NCI-H226 (cell line): ENCODE results near the gene MTRFR.
"Not testable (repeated sequence)": the region's sequence is repeated elsewhere in the genome, so short reads cannot be mapped to it uniquely, and the experiment has no call there.

Experiments used
- DNase-seq: peaks from one replicate; pipeline ENCODE4 v3.0.0-alpha.2; 2015

Gene MTRFR

DNA sequence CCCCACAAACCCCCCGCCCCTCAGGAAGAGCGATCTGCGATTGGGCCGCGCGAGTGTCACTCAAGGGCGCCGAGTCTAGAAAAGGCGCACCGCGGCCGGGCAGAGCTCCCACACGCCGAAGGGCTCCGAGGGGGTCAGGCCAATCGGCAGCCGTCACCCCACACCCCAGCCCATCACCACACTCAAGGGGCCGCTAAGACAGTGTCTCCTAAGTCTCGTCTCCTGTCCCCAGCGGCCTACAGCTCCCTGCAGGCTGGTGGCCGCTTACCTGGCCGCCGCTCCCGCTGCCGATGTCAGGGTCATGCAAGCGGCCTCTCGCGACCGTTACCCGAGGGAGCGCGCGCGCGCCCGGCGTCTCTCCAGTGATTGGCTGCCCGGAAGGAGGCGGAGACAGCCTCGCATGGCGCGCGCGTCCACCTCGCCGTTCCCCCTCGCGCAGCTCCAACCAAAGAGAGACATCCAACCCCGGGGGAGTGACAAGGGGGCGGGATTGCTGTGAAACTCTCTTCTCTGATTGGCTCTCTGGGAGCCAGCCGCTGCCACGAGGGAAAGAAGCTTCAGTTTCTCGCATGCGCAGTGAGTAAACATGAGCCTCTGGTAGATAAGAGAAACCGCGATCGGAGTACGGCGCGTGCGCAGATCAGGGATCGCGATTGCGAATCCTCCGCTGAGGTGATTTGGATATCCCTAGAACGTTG, at the start of gene MTRFR, which contains the start of gene MPHOSPH9:
Gene MTRFR, plus strand, starts transcription at position 630 of the 698 bp plus-strand sequence. CDS start 20,239 bp downstream, outside the sequence.
Gene MPHOSPH9, minus strand, starts transcription at position 335 of the 698 bp plus-strand sequence. CDS start 2,777 bp downstream, outside the sequence.
- peak; percentile 98 for DNase-seq

GRCh38 chr12:123187637-123188036, 45.6 kb upstream of the MTRFR start:
- no peak for DNase-seq

DNA sequence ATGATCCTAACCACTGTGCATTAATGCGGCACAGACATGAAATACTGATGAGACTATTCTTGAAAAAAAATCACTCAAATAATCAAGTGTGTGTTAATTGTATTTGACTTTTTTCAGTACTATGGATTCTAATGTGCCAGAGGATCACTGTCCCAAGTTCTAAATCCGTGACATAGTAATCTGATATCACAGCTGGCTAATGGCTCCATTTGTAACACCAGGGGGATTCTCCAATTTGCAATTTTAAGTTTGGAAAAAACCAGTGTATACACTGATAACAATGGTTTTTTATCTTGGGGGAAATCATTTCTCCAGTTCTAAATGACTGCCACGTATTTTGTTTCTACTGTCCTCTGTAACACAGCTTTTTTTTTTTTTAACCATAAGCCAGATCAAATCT, 33.3 kb upstream of the MTRFR start:
- no peak for DNase-seq

GRCh38 chr12:123200414-123200813, 32.8 kb upstream of the MTRFR start:
- DNase-seq, result no peak

DNA sequence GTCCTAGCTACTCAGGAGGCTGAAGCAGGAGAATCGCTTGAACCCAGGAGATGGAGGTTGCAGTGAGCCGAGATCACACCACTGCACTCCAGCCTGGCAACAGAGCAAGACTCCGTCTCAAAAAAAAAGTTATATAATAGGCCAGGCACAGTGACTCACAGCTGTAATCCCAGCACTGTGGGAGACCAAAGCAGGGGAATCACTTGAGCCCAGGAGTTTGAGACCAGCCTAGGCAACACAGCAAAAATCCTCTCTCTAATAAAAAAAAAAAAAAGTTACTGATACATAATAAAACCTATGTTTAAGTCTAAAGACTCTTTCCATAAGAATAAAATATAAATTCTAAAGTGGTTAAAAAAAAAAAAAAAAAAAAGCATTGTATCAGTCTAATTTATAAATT, 26.4 kb upstream of the MTRFR start:
- not testable (repeated sequence) for DNase-seq

DNA sequence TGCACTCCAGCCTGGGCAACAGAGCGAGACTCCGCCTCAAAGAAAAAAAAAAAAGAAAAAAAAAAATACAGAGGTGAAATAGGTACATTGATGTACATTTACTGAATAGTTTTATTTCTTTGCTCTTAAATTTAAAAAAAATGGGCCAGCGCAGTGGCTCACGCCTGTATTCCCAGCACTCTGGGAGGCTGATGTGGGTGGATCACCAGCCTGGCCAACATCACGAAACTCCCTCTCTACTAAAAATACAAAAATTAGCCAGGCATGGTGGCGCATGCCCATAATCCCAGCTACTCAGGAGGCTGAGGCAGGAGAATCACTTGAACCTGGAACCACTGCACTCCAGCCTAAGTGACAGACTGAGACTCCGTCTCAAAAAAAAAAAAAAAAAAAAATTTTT, 25.4 kb upstream of the MTRFR start:
- DNase-seq, result not testable (repeated sequence)

DNA sequence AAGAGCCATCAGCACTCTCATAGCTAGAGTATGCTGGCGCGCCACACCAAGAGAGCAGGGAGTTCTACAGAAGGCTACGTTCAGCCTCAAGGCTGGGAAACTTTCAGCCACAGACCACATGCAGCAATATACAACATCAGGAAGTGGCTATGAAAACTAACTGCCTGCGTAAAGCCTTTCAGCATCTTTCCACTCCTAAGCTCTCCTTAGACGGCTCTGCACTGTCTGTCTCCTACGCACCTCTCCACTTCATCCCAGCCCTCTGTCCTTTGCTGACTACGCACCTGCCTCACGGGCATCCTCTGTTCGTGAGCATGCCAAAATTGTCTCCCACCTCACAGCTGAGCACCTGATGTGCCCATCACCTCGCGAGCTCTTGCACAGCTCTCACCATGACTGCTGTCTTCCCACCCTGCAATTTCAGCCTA, 10.0 kb upstream of the MTRFR start:
- DNase-seq, result no peak

GRCh38 chr12:123225443-123225842, 7.8 kb upstream of the MTRFR start:
- no peak for DNase-seq

DNA sequence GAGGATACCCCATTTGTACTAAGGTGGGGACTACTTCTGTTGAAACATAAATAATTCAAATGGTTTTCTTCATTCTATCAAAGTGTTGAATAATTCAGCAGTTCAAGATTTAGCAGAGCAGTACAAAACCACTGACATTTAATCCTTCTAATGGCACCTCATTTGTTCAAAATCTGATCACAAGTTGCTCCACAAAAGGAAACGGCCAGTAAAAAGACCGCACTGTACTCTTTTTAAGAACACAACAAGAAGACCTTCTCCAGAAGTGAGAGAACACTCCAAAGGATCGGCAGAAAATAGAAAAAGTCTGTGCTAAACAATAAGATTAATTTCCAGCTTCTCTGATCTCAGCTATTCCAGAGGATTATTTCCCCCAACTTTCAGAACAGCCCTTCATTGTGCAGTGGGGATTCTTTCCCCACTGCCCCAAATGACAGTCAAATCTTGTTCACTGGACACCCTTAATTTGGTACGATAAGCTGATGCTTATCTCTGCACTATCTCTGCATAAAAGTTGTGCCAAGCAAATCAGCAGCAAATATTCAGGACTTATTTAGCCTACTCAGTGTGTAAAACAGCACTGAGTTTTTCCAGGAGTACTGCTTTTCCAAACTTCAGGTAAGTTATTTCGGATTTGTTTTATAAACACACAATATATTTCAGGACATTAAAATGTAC, 5.5 kb upstream of the MTRFR start:
- DNase-seq, result no peak

DNA sequence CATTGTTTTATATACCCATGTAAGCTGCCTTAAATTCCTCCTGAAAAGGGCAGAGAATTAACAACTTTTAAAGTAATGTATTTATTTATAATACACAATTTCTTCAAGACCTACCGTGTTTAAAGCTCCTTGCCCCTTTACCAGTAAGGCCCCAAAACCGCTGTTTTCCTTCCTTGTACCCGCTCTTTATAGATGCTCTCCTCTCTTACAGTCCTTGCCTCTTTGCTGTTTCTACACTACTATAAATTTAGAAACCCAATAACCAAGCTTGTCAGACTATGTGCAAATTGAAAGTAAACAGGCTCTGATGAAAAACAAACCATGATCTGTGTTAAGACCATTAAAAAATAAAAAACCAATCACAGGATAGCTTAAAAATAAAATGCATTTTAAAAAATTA, 4.2 kb upstream of the MTRFR start:
- DNase-seq, result no peak

DNA sequence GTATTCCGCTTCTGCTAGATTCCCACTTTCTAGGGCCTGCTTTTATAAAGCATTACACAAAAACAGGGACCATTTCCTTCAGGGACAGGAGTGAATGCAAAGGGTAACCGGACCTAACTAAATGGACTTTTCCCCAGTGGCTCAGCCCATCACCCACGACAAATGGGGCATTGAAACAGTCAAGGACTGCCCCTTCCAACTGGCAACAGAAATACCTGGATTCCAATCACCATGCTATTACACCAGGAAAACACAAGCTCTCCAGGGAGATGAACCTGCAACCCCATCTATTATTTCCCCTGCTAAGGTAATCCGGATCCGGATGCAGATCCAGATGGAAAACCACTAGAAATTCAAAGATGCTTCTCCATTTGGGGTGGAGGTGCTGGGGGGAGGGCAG, 1.3 kb upstream of the MTRFR start:
- no peak for DNase-seq

GRCh38 chr12:123232472-123232806, 797 bp upstream of the MTRFR start:
- DNase-seq, result peak; percentile 3

DNA sequence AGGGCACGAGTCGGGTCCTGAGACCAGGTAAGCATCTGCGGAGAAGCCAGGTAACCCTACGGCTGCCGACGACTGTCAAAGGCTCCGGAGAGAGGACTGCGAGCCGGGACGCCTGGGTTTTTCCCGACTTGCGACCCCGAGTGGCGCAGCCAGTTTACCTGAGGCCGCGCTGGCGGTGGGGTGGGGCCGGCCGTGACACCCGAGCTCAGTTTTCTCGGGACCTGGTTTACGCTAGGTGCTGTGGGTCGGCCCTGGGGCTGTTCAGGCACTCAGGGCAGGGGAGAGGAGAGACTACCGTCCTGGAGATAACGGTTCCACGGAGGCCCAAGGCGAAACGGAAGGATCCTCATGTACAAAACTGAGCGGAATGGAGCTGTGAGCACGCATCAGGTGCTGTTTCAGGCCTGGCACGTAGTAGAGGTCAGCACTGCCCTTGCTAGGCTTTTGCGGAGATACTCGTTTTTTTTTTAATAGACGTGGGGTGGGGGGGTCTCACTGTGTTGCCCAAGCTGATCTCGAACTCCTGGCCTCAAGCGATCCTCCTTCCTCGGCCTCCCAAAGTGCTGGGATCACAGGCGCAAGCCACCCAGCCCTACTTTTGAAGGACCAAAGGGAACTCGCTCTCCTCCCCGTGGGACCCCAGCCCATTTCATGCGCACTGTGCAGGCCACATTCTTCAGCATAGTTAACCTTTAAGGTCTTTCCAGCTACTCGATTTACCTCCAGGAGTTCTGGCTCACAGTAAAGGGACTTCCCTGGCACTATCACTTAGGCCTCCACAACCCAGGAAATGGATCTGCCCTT, 471 bp downstream of the MTRFR start:
- DNase-seq, result peak; percentile 4

DNA sequence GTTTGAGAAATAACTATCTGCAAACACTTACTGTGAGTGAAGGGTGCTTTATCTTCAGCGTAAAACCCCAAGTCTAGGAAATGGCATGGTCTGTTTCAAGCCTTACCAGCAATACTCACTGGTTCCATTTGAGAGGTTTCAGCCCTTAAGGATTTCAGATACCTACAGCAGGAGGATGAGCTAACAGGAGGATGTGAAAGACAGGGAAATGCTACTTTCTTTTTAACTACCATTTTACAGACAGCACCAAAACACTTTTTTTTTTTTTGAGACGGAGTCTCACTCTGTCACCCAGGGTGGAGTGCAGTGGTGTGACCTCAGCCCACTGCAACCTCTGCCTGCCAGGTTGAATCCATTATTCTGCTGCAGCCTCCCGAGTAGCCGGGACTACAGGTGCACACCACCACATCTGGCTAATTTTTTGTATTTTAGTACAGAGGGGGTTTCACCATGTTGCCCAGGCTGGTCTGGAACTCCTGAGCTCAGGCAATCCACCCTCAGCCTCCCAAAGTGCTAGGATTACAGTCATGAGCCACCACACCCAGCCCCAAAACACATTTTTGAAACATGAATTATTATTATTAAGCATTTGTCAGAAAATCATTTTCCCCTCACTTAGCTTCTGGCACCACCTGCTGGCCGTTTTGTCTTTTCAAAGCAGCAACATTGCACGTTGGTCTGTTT, 4.6 kb downstream of the MTRFR start:
- peak; percentile 9 for DNase-seq

DNA sequence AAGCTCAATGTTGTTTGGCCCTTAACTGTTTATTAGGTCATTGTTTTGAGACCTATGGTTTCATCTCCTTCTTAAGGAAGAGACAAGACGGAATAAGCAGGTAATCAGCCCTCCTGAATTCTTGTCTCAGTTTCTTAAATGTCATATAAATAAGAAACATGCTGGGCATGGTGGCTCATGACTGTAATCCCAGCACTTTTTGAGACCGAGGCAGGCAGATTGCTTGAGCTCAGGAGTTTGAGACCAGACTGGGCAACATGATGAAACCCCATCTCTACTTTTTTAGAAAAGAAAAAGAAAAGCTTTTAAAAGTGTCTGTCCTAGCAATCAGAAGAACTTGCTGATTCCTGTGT, 5.1 kb downstream of the MTRFR start:
- no peak for DNase-seq

DNA sequence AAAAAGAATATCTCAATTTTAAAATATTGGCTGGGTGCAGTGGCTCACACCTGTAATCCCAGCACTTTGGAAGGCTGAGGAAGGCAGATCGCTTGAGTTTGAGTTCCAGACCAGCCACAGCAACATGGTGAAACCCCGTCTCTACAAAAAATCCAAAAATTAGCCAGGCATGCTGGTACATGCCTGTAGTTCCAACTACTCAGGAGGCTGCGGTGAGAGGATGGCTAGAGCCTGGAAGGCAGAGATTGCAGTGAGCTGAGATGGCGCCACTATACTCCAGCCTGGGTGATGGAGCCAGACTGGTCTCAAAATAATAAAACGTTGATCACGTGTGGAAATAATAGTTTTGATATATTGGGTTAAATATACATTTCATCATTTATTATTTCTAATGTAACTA, 5.7 kb downstream of the MTRFR start:
- DNase-seq, result no peak

- DNase-seq, result no peak
These were observed 9.1 kb downstream of the MTRFR start for GRCh38 chr12:123242116-123242904.

- no peak for DNase-seq
These were observed 10.5 kb downstream of the MTRFR start for GRCh38 chr12:123243671-123244262.

DNA sequence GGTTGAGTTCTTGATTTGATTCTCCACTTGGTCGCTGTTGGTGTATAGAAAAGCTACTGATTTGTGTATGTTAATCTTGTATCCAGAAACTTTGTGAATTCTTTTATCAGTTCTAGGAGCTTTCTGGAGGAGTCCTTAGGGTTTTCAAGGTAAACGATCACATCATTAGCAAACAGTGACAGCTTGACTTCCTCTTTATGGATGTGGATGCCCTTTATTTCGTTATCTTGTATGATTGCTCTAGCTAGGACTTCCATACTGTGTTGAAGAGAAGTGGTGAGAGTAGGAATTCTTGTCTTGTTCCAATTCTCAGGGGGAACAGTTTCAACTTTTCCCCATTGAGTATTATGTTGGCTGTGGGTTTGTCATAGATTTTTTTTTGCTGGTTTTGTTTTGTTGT, 12.4 kb downstream of the MTRFR start:
- DNase-seq, result no peak

- DNase-seq, result not testable (repeated sequence)
These were observed 14.9 kb downstream of the MTRFR start for GRCh38 chr12:123248129-123248528.

- DNase-seq, result not testable (repeated sequence)
These were observed 15.9 kb downstream of the MTRFR start for GRCh38 chr12:123248996-123249741.
